H7 (cell line): ENCODE data around the gene CNKSR2. TPM values are rescaled to one million over a fixed set of nuclear protein-coding genes. Genes with fewer than 3 reads are reported as not detected.
A peak's percentile ranks its signal among the peaks of the same experiment; 100 is the strongest.
"Not testable (repeated sequence)": the region's sequence is repeated elsewhere in the genome, so short reads cannot be mapped to it uniquely, and the experiment has no call there.

Experiments used
- DNase-seq: peaks from one replicate; pipeline ENCODE4 v3.0.0; 2012
- H3K27me3 ChIP-seq: 2 replicates; pipeline ENCODE4 v1.6.0; 2011; ENCODE audit warnings: mild to moderate bottlenecking, low read length; ENCODE audit not compliant: control insufficient read depth, insufficient read depth
- H3K36me3 ChIP-seq: replicated peaks from 2 replicates; pipeline ENCODE4 v1.5.1; 2011; ENCODE audit warnings: low read length; ENCODE audit not compliant: control insufficient read depth, insufficient read depth
- H3K4me3 ChIP-seq: 2 replicates; pipeline ENCODE4 v1.5.1; 2011; ENCODE audit warnings: low read depth, mild to moderate bottlenecking, control low read depth, low read length, moderate library complexity; ENCODE audit not compliant: insufficient read depth
- total RNA-seq: library from RNA; depleted of rRNA; stranded (reverse); fragments of >200 nt; shearing (Covaris generic); gene quantifications from 2 replicates; pipeline ENCODE4 v1.2.3, GENCODE V29; 2014

Gene CNKSR2
- total RNA-seq, 1 experiment from 2014 or later = 6.3 TPM

DNA sequence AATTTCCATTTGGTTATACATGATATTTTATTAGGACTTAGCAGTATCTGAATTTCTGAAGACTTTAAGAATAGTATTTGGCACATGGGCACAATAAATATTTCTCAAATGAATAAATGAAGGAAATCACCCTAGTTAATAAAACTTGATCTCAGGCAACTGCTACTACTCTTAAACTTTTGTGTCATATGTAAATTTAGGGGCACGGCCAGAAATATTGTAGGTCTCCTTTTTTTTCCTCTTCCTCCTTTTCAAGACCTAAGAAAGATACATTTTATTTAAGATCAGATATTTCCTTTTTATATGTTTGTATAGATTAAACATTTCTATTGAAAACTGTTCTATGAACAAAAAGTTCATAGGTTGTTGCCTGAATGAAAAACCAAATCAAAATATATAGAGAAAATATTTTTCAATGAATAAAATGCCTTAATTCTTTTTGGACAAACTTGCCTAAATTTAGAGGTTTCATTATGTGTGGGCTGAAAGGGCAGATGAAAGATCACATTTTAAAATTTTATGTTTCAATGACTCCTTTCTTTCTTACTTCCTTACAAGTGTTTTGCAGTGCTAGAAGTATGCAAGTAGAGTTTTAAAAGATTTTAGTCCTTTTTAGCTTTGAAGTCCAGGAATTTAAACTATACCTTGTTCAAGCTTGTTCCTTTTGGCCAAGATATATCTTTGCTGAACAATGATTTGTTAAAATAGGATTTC is 26.3 kb downstream of the CNKSR2 start:
- Histone ChIP-seq H3K4me3 (no peak overlapping the region), H3K36me3 (no peaks in the 10 kb centered on the region), H3K27me3 (no peaks in the 10 kb centered on the region)
- DNase-seq = no peak

GRCh38 chrX:21408307-21408706 is 34.1 kb downstream of the CNKSR2 start:
- Histone ChIP-seq H3K36me3 (no peaks in the 10 kb centered on the region; the same call in 1 of the 2 replicates), H3K4me3 (no peak overlapping the region), H3K27me3 (no peaks in the 10 kb centered on the region)
- no peak for DNase-seq

GRCh38 chrX:21408788-21409187 is 34.6 kb downstream of the CNKSR2 start:
- H3K36me3 ChIP-seq = no peaks in the 10 kb centered on the region; the same call in 1 of the 2 replicates
- H3K27me3 ChIP-seq = no peaks in the 10 kb centered on the region
- DNase-seq = no peak
- H3K4me3 ChIP-seq = no peak overlapping the region

DNA sequence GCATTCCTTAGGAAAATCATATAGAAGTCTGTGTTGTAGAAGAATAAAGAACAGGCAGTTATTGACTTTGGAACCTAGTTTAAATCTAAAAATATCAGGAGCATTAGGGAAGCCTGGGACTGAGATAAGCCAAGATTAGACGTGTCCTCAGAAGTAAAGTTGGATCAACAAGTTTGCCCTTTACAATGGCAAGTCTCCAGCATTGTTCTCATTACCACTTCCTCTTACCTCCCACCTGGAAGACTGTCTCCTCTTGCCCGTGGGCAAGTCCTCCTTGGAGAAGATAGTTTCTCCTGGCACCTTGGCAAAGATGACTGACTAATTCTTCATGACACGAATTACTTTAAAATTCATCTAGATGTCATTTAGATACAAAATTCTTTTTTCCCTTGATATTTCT is 37.8 kb downstream of the CNKSR2 start:
- no peaks in the 10 kb centered on the region; the same call in 1 of the 2 replicates for H3K36me3 ChIP-seq
- H3K4me3 ChIP-seq = no peak overlapping the region
- DNase-seq = no peak
- H3K27me3 ChIP-seq = no peaks in the 10 kb centered on the region

DNA sequence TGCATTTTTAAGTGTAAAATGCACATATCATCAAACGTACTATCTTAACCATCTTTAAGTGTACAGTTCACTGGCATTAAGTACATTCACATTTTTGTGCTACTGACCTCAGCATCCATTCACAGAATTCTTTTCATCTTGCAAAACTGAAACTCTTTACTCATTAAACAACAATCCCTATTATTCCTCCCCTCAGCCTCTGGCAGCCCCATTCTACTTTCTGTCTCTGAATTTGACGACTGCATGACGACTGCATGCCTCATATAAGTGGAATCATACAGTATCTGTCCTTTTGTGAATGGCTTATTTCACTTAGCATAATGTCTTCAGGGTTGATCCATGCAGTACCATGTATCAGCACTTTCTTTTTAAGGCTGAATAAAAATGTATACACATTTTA is 38.7 kb downstream of the CNKSR2 start:
- Histone ChIP-seq H3K27me3 (no peaks in the 10 kb centered on the region), H3K36me3 (no peaks in the 10 kb centered on the region; the same call in 1 of the 2 replicates), H3K4me3 (no peak overlapping the region)
- DNase-seq = no peak

DNA sequence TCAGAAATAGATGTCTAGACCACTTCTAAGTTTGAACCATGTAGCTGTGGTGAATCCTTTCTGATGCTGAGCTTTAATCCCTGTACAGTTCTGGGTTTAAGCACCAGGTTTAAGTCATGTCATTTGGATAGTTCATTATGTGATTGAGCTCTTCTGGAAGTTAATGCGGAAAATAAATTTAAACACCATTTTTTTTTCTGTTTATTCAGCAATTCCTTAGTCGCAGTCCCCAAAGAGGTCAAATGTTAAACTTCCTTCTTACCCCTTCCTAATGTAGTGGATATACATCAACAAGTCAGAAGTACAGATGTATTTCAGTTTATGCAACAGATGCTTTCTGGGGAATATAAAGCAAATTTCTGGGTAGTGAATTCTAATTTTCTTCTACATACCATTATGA is 52.9 kb downstream of the CNKSR2 start:
- no peaks in the 10 kb centered on the region for H3K27me3 ChIP-seq
- no peaks in the 10 kb centered on the region for H3K36me3 ChIP-seq
- DNase-seq = no peak
- no peak overlapping the region for H3K4me3 ChIP-seq

DNA sequence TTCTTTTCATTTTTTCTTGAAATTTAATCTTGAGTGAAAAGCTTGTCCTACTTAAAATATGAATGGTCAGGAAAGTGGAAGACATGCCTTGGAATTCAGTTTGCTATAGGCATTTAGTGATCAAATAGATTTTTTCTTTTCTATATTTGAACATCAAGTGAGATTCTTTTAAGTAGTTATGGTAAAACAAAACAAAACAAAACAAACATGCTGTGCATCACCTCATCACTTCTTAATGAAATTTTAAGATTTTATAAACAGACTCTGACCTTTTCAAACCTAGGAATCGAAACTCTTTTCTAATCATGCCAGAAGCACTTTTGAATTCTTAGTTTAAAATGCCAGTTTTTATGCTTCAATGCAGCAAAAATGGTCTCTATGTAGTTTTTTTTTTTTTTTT is 62.8 kb downstream of the CNKSR2 start:
- no peaks in the 10 kb centered on the region; the same call in 1 of the 2 replicates for H3K27me3 ChIP-seq
- no peak overlapping the region for H3K4me3 ChIP-seq
- no peaks in the 10 kb centered on the region for H3K36me3 ChIP-seq
- no peak for DNase-seq

GRCh38 chrX:21438792-21439191 is 64.6 kb downstream of the CNKSR2 start:
- Histone ChIP-seq H3K36me3 (no peaks in the 10 kb centered on the region), H3K27me3 (no peaks in the 10 kb centered on the region), H3K4me3 (no peak overlapping the region)
- DNase-seq = no peak

GRCh38 chrX:21440911-21441310 is 66.7 kb downstream of the CNKSR2 start:
- H3K4me3 ChIP-seq = no peak overlapping the region
- no peaks in the 10 kb centered on the region for H3K27me3 ChIP-seq
- H3K36me3 ChIP-seq = no peaks in the 10 kb centered on the region
- no peak for DNase-seq

GRCh38 chrX:21457718-21458117 is 83.5 kb downstream of the CNKSR2 start:
- DNase-seq = no peak
- no peaks in the 10 kb centered on the region for H3K36me3 ChIP-seq
- no peaks in the 10 kb centered on the region for H3K27me3 ChIP-seq
- H3K4me3 ChIP-seq = no peak overlapping the region

DNA sequence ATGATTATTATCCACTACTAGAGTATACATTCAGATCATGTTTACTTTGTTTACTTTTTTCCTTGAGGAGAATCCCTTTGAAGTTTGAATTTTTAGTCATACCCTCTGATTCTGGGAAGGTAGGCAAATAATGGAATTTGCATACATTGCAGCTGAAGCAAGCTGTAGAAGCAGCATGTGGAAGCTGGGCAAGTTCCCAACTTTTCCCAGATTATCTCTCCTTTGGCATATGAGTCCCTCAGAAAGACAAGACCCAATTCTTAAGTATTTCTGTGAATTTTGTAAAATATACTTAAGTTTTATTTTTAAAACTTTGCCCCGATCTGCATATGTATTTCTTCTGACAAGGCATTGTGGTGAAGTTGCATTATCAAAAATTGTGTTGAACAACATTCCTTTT is 94.9 kb downstream of the CNKSR2 start:
- Histone ChIP-seq H3K27me3 (no peaks in the 10 kb centered on the region), H3K36me3 (no peaks in the 10 kb centered on the region), H3K4me3 (no peak overlapping the region)
- no peak for DNase-seq

DNA sequence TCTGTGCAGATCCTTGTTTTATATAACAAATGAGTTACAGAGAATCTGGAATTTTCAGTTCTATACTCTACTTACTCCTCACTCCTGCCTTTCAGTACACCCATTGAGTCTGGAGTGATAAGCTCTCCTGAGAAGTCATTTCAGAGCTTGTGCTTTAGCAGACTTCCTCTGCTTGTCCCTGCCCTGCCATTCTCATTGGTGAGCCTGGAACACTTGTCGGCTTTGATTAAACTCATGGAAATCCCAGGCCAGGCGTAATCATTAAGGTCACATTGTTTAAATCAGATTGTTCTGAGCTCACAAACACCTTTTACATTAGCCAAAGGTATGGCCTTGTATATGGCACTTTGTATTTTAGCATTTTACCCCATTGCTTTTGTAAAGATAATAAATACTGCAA is 102.7 kb downstream of the CNKSR2 start:
- Histone ChIP-seq H3K4me3 (no peak overlapping the region), H3K36me3 (no peaks in the 10 kb centered on the region), H3K27me3 (no peaks in the 10 kb centered on the region)
- no peak for DNase-seq

DNA sequence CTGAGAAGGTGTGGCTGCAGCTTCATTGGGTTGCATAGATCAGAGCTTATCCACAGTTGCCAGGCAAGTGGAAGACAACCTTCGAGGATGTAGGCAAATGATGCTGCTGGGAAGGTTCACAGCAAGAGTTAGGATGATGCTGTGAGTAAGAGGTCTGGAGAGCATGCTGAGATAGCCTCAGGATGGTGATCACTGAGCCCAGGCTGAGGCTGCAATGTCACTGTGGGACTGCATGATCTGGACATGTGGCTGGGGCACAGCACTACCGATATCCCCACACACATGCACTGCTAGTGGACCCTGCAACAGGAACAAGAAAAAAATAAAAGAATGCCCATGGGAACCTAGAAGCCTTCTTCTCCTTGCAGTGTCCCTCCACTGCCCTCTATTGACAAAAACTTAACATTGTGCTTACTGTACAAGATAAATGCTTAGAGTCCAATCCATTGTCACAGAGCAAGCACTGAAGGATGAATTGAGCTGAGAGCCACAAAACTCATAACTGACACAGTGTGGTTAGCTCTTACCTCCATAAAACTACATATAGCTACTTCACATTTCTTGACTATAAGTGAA is 105.6 kb downstream of the CNKSR2 start:
- DNase-seq = peak; percentile 22
- Histone ChIP-seq H3K4me3 (no peak overlapping the region), H3K27me3 (no peaks in the 10 kb centered on the region), H3K36me3 (no peaks in the 10 kb centered on the region)

DNA sequence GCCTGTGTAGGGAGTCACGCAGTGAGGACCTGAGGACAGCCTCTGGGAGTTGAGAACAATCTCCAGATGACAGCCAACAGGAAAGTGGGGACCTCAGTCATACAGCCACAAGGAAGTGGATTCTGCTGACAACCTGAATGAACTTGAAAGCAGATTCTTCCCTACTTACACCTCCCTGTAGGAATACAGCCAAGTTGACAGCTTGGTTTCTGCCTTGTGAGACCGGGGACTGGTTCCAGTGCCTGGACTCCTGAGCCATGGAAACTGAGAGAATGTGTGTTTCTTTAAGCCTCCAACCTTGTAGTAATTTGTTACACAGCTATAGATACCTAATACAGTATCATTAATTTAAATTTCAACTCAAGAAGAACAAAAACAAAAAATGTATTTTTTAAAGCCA is 107.5 kb downstream of the CNKSR2 start:
- no peak for DNase-seq
- Histone ChIP-seq H3K4me3 (no peak overlapping the region), H3K27me3 (no peaks in the 10 kb centered on the region), H3K36me3 (no peaks in the 10 kb centered on the region)

GRCh38 chrX:21484051-21484450 is 109.8 kb downstream of the CNKSR2 start:
- not testable (repeated sequence) for DNase-seq, H3K27me3 ChIP-seq, H3K36me3 ChIP-seq, H3K4me3 ChIP-seq
